DND-41 (cell line): ENCODE results near the gene BDH2.

ENCODE experiments used
- CTCF ChIP-seq: IDR thresholded peaks from 2 replicates; pipeline ENCODE4 v1.5.1; 2012; ENCODE audit warnings: borderline replicate concordance, low read length, moderate library complexity, mild to moderate bottlenecking; ENCODE audit not compliant: poor library complexity, severe bottlenecking; ENCODE audit errors: extremely low read depth
- EZH2 ChIP-seq: IDR thresholded peaks from 3 replicates; pipeline ENCODE4 v1.6.1; 2012; ENCODE audit warnings: borderline replicate concordance, low read depth, mild to moderate bottlenecking, moderate library complexity, low read length, inconsistent platforms; ENCODE audit not compliant: severe bottlenecking

- TF ChIP-seq CTCF = no peak
- no peak for TF ChIP-seq EZH2
Observed at GRCh38 chr4:103086551-103086950, 13.1 kb downstream of the BDH2 start.
